Measurements from ENCODE around the gene GRIK4. TPM values are rescaled to one million over a fixed set of nuclear protein-coding genes. Genes with fewer than 3 reads are reported as not detected.

GRIK4 gene
- total RNA-seq, 1 experiment from 2014 or later, result not detected

DNA sequence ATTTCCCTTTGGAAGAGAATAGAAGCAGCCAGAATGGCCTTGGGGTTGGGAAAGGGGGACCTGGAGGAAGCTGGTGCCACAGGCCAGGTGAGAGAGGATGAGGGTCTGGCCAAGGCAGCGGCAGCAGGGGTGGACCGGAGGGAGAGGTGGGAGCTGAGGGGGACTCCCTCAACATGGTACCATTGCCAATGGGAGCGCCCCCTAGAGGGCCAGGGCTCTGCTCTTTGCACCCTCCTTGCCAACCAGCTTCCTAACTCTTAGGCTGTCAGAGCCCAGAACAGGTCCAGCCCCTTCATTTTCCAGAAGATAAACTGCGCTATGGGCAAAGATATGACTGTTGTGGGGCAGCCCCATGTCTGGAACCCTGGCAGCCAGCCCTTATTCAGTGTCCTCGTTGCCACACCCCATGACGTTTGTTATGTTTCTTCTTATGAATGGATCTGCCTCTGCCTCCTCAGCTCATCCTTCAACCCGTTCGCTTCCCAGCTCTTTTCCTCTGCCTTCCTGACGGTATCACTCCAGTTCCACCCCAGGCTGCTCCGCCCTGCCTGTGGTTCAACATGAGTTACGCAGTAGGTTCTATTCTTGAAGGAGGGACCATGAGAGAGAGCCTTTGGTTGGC is 185.2 kb downstream of the GRIK4 start:
- no peaks in the 10 kb centered on the region for H3K36me3 Mint-ChIP-seq (ENCODE audit: insufficient read depth, unreplicated experiment)
- H3K27ac Mint-ChIP-seq (ENCODE audit: low read depth, unreplicated experiment), result no peak overlapping the region
- ChIA-PET CTCF (interaction anchor here (0.7 to 3.7 kb wide), 4 partner anchors 12 to 305 kb away, joined by 3 to 25 read pairs (median 4); no protein-coding TSS in a partner anchor), POLR2A (no interaction called here)
- no peaks in the 10 kb centered on the region for H3K4me1 Mint-ChIP-seq (ENCODE audit: insufficient read depth, unreplicated experiment)
- no peak overlapping the region for H3K4me3 Mint-ChIP-seq (ENCODE audit: unreplicated experiment)
- intact Hi-C loops (cut with micrococcal nuclease), result no loop called here
- no peak for DNase-seq (ENCODE audit: unreplicated experiment)
- peaks cover 39% of the 10 kb centered on the region for H3K27me3 Mint-ChIP-seq (ENCODE audit: insufficient read depth, unreplicated experiment)
- no peaks in the 10 kb centered on the region for H3K9me3 Mint-ChIP-seq (ENCODE audit: unreplicated experiment)
- no TSS peak for BruUV-seq (replicated peaks)
- TF ChIP-seq, protein P1, sequence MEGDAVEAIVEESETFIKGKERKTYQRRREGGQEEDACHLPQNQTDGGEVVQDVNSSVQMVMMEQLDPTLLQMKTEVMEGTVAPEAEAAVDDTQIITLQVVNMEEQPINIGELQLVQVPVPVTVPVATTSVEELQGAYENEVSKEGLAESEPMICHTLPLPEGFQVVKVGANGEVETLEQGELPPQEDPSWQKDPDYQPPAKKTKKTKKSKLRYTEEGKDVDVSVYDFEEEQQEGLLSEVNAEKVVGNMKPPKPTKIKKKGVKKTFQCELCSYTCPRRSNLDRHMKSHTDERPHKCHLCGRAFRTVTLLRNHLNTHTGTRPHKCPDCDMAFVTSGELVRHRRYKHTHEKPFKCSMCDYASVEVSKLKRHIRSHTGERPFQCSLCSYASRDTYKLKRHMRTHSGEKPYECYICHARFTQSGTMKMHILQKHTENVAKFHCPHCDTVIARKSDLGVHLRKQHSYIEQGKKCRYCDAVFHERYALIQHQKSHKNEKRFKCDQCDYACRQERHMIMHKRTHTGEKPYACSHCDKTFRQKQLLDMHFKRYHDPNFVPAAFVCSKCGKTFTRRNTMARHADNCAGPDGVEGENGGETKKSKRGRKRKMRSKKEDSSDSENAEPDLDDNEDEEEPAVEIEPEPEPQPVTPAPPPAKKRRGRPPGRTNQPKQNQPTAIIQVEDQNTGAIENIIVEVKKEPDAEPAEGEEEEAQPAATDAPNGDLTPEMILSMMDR (IDR thresholded peaks at IDR 0.05; ENCODE audit: unreplicated experiment), result peak; percentile 31

DNA sequence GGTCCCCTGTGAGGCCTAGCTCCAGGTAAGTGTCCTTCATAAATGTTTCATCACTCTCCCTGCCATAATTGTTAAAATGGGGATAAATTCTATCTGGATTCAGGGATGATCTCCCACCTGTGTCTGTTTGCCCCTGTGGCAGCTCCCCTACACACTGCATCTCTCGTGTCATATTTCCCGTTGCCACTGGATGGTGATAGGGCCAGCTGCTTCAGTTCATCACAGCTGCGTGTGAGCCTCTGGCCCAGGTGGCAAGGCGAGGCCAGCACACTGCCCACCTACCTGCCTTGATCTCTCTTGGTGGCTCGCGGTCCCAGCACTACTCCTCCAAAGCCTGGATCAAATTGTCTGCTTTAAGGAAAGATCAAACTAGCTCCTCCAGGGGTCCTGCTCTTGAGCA is 187.4 kb downstream of the GRIK4 start:
- CTCF ChIA-PET, result interaction anchor here (3.7 kb wide), 1 partner anchor 14 kb away, joined by 25 read pairs; no protein-coding TSS in a partner anchor
- H3K9me3 Mint-ChIP-seq (ENCODE audit: unreplicated experiment), result no peaks in the 10 kb centered on the region
- H3K27ac Mint-ChIP-seq (ENCODE audit: low read depth, unreplicated experiment), result no peak overlapping the region
- POLR2A ChIA-PET, result no interaction called here
- H3K4me1 Mint-ChIP-seq (ENCODE audit: insufficient read depth, unreplicated experiment), result no peaks in the 10 kb centered on the region
- TF ChIP-seq, protein P1 (IDR thresholded peaks at IDR 0.05; ENCODE audit: unreplicated experiment), result no peak
- BruUV-seq (replicated peaks), result no TSS peak
- H3K27me3 Mint-ChIP-seq (ENCODE audit: insufficient read depth, unreplicated experiment), result peaks cover 40% of the 10 kb centered on the region
- intact Hi-C loops (cut with micrococcal nuclease), result no loop called here
- H3K4me3 Mint-ChIP-seq (ENCODE audit: unreplicated experiment), result no peak overlapping the region
- H3K36me3 Mint-ChIP-seq (ENCODE audit: insufficient read depth, unreplicated experiment), result no peaks in the 10 kb centered on the region
- no peak for DNase-seq (ENCODE audit: unreplicated experiment)

DNA sequence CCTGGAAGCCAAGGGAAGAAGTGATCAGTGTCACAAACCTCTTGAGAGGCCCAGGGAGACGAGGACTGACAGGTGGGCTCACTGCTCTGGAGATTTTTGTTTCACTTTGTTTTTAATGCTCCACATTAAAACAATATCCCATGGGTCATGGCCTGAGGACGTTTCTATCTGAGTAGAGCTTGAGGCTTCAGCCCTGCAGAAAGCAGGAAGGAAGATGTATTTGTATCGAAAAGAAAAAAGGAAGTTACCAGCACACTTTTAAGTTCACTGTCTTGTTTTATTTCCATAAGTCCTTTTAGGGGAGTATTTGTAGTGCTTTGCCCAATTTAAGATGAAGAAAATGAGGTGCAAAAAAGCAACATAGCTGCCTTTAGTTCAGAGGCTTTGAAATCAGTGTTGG is 191.1 kb downstream of the GRIK4 start:
- DNase-seq (ENCODE audit: unreplicated experiment), result no peak
- H3K27me3 Mint-ChIP-seq (ENCODE audit: insufficient read depth, unreplicated experiment), result peaks cover 40% of the 10 kb centered on the region
- no peaks in the 10 kb centered on the region for H3K9me3 Mint-ChIP-seq (ENCODE audit: unreplicated experiment)
- no peaks in the 10 kb centered on the region for H3K4me1 Mint-ChIP-seq (ENCODE audit: insufficient read depth, unreplicated experiment)
- H3K27ac Mint-ChIP-seq (ENCODE audit: low read depth, unreplicated experiment), result no peak overlapping the region
- ChIA-PET POLR2A (interaction anchor here (1.0 kb wide), 1 partner anchor 13 kb away, joined by 3 read pairs; no protein-coding TSS in a partner anchor), CTCF (no interaction called here)
- intact Hi-C loops (cut with micrococcal nuclease), result no loop called here
- H3K4me3 Mint-ChIP-seq (ENCODE audit: unreplicated experiment), result no peak overlapping the region
- H3K36me3 Mint-ChIP-seq (ENCODE audit: insufficient read depth, unreplicated experiment), result no peaks in the 10 kb centered on the region
- TF ChIP-seq, protein P1 (IDR thresholded peaks at IDR 0.05; ENCODE audit: unreplicated experiment), result no peak
- no TSS peak for BruUV-seq (replicated peaks)

DNA sequence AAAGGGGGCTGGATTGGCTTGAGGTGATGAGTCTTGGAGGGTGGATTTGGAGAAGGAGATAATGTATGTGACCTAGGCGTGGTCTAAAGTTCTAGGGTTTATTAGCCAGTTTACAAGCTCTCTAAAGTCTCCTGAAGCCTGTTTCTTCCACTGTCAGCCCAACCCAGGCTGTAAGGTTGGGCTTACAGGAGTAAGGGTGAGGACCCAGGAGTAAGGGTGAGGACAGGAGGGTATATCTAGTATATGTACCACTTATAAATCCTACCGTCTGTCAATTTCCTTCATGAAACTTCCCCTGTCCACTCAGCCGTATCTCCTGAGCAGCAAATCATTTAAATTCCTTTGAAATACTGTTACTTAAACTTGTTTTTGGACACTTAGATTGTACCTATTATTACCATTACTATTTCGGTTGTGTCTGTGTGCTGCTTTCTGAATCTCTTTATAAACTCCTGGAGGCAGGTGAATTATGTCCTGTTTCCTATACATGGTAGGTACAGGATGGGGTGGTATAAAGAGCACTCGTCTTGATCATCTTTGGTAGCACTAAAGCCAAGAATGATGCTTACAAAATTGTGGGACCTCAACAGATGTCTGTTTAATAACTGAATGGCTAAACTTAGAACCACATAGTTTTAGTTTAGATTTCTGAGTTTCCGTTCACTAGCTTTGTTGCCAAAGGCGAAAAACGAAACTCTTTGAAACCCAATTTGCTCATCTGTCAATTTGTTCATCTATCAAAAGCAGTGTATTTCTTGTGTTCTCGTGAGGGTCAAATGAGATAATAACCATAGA is 192.0 kb downstream of the GRIK4 start:
- no peaks in the 10 kb centered on the region for H3K9me3 Mint-ChIP-seq (ENCODE audit: unreplicated experiment)
- no peaks in the 10 kb centered on the region for H3K36me3 Mint-ChIP-seq (ENCODE audit: insufficient read depth, unreplicated experiment)
- H3K27ac Mint-ChIP-seq (ENCODE audit: low read depth, unreplicated experiment), result no peak overlapping the region
- no TSS peak for BruUV-seq (replicated peaks)
- ChIA-PET POLR2A (no interaction called here), CTCF (interaction anchor here (0.5 to 1.3 kb wide), 2 partner anchors 19 to 1323 kb away, joined by 3 to 4 read pairs; no protein-coding TSS in a partner anchor)
- no peaks in the 10 kb centered on the region for H3K4me1 Mint-ChIP-seq (ENCODE audit: insufficient read depth, unreplicated experiment)
- TF ChIP-seq, protein P1 (IDR thresholded peaks at IDR 0.05; ENCODE audit: unreplicated experiment), result no peak
- intact Hi-C loops (cut with micrococcal nuclease), result no loop called here
- no peak for DNase-seq (ENCODE audit: unreplicated experiment)
- peaks cover 38% of the 10 kb centered on the region for H3K27me3 Mint-ChIP-seq (ENCODE audit: insufficient read depth, unreplicated experiment)
- H3K4me3 Mint-ChIP-seq (ENCODE audit: unreplicated experiment), result no peak overlapping the region

Measured in MCF 10A (cell line).